ENCODE measurements around the gene RBPMS2. TPM values are rescaled to one million over a fixed set of nuclear protein-coding genes. Genes with fewer than 3 reads are reported as not detected.

The RBPMS2 gene
- total RNA-seq, 4 donors from 2014 or later, result 0.70 to 8.3 (median 2.3) TPM

GRCh38 chr15:64740311-64741170 is 34.8 kb downstream of the RBPMS2 start:
- Histone ChIP-seq H3K27ac (peak overlapping the region; percentile 25 to 89 (median 70)), H3K27me3 (no peaks in the 10 kb centered on the region), H3K4me3 (peak overlapping the region in 1 of 4 donors; percentile 0), H3K9me3 (no peaks in the 10 kb centered on the region), H3K4me1 (peaks cover 0 to 21% (median 0%) of the 10 kb centered on the region in 4 donors), H3K36me3 (no peaks in the 10 kb centered on the region)
- TF ChIP-seq POLR2A (IDR thresholded peaks at IDR 0.05) (no peak), CTCF (IDR thresholded peaks at IDR 0.05) (peak in 3 of 6 experiments; percentile 2 to 13 (median 12))
- peak in 1 of 3 donors; percentile 61 for DNase-seq

DNA sequence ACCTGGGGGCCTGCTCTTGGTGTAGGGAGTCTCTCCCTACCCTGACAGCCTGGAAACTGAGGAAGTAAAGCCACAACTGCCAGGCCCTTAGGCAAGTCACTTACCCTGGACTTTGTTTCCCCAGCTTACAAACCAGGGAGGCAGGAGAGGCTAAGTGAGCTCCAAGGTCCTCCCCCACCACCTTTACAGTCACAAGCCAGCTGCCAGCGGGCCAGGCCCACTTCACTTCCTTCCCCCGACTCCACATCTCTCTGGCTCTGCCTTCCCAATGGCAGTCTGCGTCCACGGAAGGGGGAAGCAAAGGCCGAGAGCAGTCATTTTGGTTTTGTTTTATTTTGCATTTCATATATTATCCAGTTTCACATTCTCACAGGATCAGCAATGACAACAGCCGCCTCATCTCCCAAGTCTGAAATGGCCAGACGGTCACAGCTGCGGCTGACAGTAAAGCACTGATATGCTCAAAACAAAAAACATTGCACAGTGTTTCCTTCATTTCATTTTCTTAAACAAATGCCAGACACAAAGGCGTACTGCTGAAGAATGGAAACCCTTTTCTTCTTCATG is 35.7 kb downstream of the RBPMS2 start:
- H3K4me1 ChIP-seq, result peaks cover 0 to 21% (median 0%) of the 10 kb centered on the region in 4 donors
- H3K27me3 ChIP-seq, result no peaks in the 10 kb centered on the region
- TF ChIP-seq CTCF (IDR thresholded peaks at IDR 0.05), result no peak
- TF ChIP-seq POLR2A (IDR thresholded peaks at IDR 0.05), result no peak
- H3K9me3 ChIP-seq, result no peaks in the 10 kb centered on the region
- peak overlapping the region in 1 of 4 donors; percentile 0 for H3K4me3 ChIP-seq
- H3K27ac ChIP-seq, result peak overlapping the region; percentile 25 to 89 (median 70)
- no peak for DNase-seq
- H3K36me3 ChIP-seq, result no peaks in the 10 kb centered on the region

DNA sequence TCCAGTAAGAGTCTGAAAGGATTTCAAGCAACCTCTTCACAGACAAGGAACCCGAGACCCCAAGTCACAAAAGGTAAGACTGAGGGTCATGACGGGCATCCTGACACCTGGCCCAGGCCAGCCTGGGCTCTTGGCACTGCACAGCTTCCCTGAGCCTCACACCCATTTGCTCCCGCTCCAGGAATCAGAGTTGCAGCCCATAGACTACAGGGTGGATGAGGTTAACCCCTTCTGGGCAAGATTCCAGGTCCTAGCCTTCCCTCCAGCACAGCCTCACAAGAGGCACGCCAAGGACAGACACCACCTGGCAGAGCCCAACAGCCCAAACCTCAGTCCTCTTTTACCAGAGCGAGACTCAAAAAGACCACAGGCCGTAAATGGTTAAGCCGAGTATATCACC is 36.2 kb downstream of the RBPMS2 start:
- TF ChIP-seq CTCF (IDR thresholded peaks at IDR 0.05) (no peak), POLR2A (IDR thresholded peaks at IDR 0.05) (no peak)
- H3K36me3 ChIP-seq, result no peaks in the 10 kb centered on the region
- DNase-seq, result no peak
- H3K4me3 ChIP-seq, result peak overlapping the region in 1 of 4 donors; percentile 0
- H3K27ac ChIP-seq, result peak overlapping the region in 3 of 4 donors; percentile 57 to 89 (median 83)
- peaks cover 0 to 21% (median 0%) of the 10 kb centered on the region in 4 donors for H3K4me1 ChIP-seq
- H3K9me3 ChIP-seq, result no peaks in the 10 kb centered on the region
- H3K27me3 ChIP-seq, result no peaks in the 10 kb centered on the region

- Histone ChIP-seq H3K4me3 (no peak overlapping the region), H3K36me3 (no peaks in the 10 kb centered on the region), H3K27ac (peak overlapping the region in 2 of 4 donors; percentile 83 to 89), H3K9me3 (no peaks in the 10 kb centered on the region), H3K4me1 (peaks cover 0 to 21% (median 0%) of the 10 kb centered on the region in 4 donors), H3K27me3 (no peaks in the 10 kb centered on the region)
- DNase-seq, result no peak
- TF ChIP-seq POLR2A (IDR thresholded peaks at IDR 0.05) (no peak), CTCF (IDR thresholded peaks at IDR 0.05) (no peak)
These were observed 36.9 kb downstream of the RBPMS2 start for GRCh38 chr15:64738226-64739095.

- no peaks in the 10 kb centered on the region for H3K36me3 ChIP-seq
- DNase-seq, result no peak
- no peak overlapping the region for H3K4me3 ChIP-seq
- H3K9me3 ChIP-seq, result no peaks in the 10 kb centered on the region
- no peaks in the 10 kb centered on the region for H3K27me3 ChIP-seq
- H3K4me1 ChIP-seq, result no peaks in the 10 kb centered on the region
- H3K27ac ChIP-seq, result no peak overlapping the region
- TF ChIP-seq CTCF (IDR thresholded peaks at IDR 0.05) (no peak), POLR2A (IDR thresholded peaks at IDR 0.05) (no peak)
These were observed 43.1 kb downstream of the RBPMS2 start for GRCh38 chr15:64732156-64732860.

Measured in Peyer's patch (tissue), 4 donors.